Right atrium auricular region (tissue), 2 donors: ENCODE results near the gene PDIA6. TPM values are rescaled to one million over a fixed set of nuclear protein-coding genes. Genes with fewer than 3 reads are reported as not detected.
A peak's percentile ranks its signal among the peaks of the same experiment; 100 is the strongest.

ENCODE experiments used
- DNase-seq: peaks from one replicate; pipeline ENCODE4 v3.0.0-alpha.2; 2019; ENCODE audit warnings: low spot score
- H3K27ac ChIP-seq, 2 donors: fragments of 200-600 bp; sonication (generic); 1 replicate in 1 of 2; 2 replicates in 1 of 2; pipeline ENCODE4 v1.5.1; 2016 to 2019
- H3K27me3 ChIP-seq, 2 donors: fragments of 200-600 bp; sonication (generic); one replicate each; pipeline versions ENCODE4 v1.5.1 to v1.6.0; 2017 to 2019
- H3K36me3 ChIP-seq: fragments of 200-600 bp; sonication (generic); one replicate; pipeline ENCODE4 v1.5.1; 2016
- H3K4me1 ChIP-seq, 2 donors: fragments of 200-600 bp; sonication (generic); one replicate each; pipeline versions ENCODE4 v1.5.1 to v1.6.0; 2017 to 2019
- H3K4me3 ChIP-seq, 2 donors: fragments of 200-600 bp; sonication (generic); 1 replicate in 1 of 2; 2 replicates in 1 of 2; pipeline ENCODE4 v1.5.1; 2017 to 2019; ENCODE audit warnings: mild to moderate bottlenecking in 1 of 2, moderate library complexity in 1 of 2
- H3K9me3 ChIP-seq, 2 donors: fragments of 200-600 bp; sonication (generic); one replicate each; pipeline ENCODE4 v1.5.1; 2019
- total RNA-seq, 2 donors: library from RNA; depleted of rRNA; stranded (reverse); fragments of >200 nt; gene quantifications; one replicate each; pipeline ENCODE4 v1.1.0, GENCODE V29; 2016
- TF ChIP-seq, protein P1 (sequence below), 2 donors: fragments of 200-600 bp; sonication (generic); IDR thresholded peaks; one replicate each; pipeline ENCODE4 v1.5.1; 2019; ENCODE audit warnings: antibody characterized with exemption in 2 of 2

Gene PDIA6
- total RNA-seq, 2 donors from 2014 or later = 89.0 to 94.4 TPM

DNA sequence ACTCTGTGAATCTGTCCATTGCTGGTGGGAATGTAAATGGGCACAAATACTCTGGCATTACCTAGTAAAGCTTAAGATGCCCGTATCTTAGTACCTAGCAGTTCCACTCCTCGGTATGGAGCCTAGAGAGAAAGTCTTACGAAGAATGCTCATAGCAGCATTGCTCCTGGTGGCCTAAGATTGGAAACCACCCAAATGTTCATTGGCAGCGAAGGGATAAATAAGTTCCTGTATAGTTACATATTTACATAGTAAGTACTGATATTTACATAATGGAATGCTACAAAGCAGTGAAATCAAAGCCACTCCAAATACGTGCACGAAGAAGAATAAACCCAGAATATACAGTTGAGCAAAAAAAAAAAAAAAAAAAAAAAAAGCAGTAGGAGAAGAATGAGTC lies 46.7 kb upstream of the PDIA6 start:
- DNase-seq = no peak
- Histone ChIP-seq H3K4me1 (peaks cover 0 to 34% of the 10 kb centered on the region in 2 donors), H3K27ac (peak overlapping the region; percentile 86 to 94), H3K4me3 (no peak overlapping the region), H3K27me3 (no peaks in the 10 kb centered on the region), H3K9me3 (no peaks in the 10 kb centered on the region), H3K36me3 (peaks cover 5% of the 10 kb centered on the region)
- TF ChIP-seq, protein P1, sequence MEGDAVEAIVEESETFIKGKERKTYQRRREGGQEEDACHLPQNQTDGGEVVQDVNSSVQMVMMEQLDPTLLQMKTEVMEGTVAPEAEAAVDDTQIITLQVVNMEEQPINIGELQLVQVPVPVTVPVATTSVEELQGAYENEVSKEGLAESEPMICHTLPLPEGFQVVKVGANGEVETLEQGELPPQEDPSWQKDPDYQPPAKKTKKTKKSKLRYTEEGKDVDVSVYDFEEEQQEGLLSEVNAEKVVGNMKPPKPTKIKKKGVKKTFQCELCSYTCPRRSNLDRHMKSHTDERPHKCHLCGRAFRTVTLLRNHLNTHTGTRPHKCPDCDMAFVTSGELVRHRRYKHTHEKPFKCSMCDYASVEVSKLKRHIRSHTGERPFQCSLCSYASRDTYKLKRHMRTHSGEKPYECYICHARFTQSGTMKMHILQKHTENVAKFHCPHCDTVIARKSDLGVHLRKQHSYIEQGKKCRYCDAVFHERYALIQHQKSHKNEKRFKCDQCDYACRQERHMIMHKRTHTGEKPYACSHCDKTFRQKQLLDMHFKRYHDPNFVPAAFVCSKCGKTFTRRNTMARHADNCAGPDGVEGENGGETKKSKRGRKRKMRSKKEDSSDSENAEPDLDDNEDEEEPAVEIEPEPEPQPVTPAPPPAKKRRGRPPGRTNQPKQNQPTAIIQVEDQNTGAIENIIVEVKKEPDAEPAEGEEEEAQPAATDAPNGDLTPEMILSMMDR (IDR thresholded peaks at IDR 0.05) = no peak

GRCh38 chr2:10848541-10848940 lies 36.0 kb upstream of the PDIA6 start:
- Histone ChIP-seq H3K9me3 (no peaks in the 10 kb centered on the region), H3K4me3 (no peak overlapping the region), H3K27me3 (no peaks in the 10 kb centered on the region), H3K36me3 (peaks cover 10% of the 10 kb centered on the region), H3K4me1 (peaks cover 0 to 15% of the 10 kb centered on the region in 2 donors), H3K27ac (peak overlapping the region; percentile 94 to 98)
- TF ChIP-seq, protein P1 (IDR thresholded peaks at IDR 0.05) = no peak
- no peak for DNase-seq

DNA sequence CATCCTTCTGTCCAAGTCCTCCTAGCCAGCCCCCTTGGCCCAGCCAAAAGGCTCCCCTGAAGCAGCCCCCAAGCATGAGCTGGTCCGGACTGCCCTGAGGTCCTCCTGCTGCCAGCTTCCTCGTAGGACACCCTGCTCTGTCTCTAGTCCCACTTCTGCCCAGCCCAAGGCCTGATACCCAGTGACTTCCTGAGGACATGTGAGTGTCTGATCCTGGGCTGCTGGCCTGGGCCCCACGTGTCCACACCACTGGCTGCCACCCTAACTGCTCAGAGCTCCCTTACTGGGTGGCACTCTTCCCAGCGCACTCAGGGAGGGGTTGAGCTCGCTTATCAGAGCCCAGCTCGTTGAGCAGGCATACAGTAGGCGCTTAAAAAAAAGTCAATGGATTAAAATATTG lies 34.4 kb upstream of the PDIA6 start:
- Histone ChIP-seq H3K27ac (peak overlapping the region; percentile 94 to 98), H3K9me3 (peaks cover 0 to 2% of the 10 kb centered on the region in 2 donors), H3K4me3 (peak overlapping the region; percentile 46 to 51), H3K4me1 (peaks cover 0 to 15% of the 10 kb centered on the region in 2 donors), H3K27me3 (no peaks in the 10 kb centered on the region), H3K36me3 (peaks cover 10% of the 10 kb centered on the region)
- peak; percentile 73 for DNase-seq
- TF ChIP-seq, protein P1 (IDR thresholded peaks at IDR 0.05) = no peak

- peaks cover 0 to 15% of the 10 kb centered on the region in 2 donors for H3K4me1 ChIP-seq
- H3K27ac ChIP-seq = peak overlapping the region; percentile 94 to 98
- TF ChIP-seq, protein P1 (IDR thresholded peaks at IDR 0.05) = no peak
- no peak for DNase-seq
- H3K4me3 ChIP-seq = peak overlapping the region; percentile 46 to 51
- peaks cover 10% of the 10 kb centered on the region for H3K36me3 ChIP-seq
- H3K9me3 ChIP-seq = peaks cover 5 to 10% of the 10 kb centered on the region in 2 donors
- no peaks in the 10 kb centered on the region for H3K27me3 ChIP-seq
Observed at GRCh38 chr2:10846110-10846861, 33.7 kb upstream of the PDIA6 start.

DNA sequence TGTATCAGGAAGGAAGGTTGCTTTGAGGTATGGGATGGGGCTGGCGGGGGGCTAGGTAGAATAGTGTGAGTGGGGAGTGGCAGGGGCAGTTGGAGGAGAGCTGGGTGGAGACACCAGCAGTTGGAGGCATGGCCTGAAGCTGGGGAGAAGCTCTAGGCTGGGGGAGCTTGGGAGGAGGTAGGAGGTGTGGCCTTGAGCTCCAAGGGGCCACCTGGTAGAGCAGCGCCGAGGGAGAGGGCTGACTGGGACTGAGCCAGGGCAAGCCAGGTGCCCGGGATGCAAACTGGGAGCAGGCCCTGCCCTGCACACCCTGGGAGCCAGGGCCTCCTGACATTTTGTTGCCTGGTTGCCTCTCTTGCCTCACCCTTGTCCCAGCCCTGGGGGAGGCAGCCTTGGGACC lies 33.1 kb upstream of the PDIA6 start:
- H3K36me3 ChIP-seq = peaks cover 10% of the 10 kb centered on the region
- H3K27me3 ChIP-seq = no peaks in the 10 kb centered on the region
- peak overlapping the region; percentile 46 to 51 for H3K4me3 ChIP-seq
- peaks cover 7 to 16% of the 10 kb centered on the region in 2 donors for H3K9me3 ChIP-seq
- peaks cover 0 to 15% of the 10 kb centered on the region in 2 donors for H3K4me1 ChIP-seq
- TF ChIP-seq, protein P1 (IDR thresholded peaks at IDR 0.05) = no peak
- no peak for DNase-seq
- peak overlapping the region; percentile 94 to 98 for H3K27ac ChIP-seq
